Measurements from ENCODE around the gene LMNB1.
"Not testable (repeated sequence)": the region's sequence is repeated elsewhere in the genome, so short reads cannot be mapped to it uniquely, and the experiment has no call there.

The LMNB1 gene

DNA sequence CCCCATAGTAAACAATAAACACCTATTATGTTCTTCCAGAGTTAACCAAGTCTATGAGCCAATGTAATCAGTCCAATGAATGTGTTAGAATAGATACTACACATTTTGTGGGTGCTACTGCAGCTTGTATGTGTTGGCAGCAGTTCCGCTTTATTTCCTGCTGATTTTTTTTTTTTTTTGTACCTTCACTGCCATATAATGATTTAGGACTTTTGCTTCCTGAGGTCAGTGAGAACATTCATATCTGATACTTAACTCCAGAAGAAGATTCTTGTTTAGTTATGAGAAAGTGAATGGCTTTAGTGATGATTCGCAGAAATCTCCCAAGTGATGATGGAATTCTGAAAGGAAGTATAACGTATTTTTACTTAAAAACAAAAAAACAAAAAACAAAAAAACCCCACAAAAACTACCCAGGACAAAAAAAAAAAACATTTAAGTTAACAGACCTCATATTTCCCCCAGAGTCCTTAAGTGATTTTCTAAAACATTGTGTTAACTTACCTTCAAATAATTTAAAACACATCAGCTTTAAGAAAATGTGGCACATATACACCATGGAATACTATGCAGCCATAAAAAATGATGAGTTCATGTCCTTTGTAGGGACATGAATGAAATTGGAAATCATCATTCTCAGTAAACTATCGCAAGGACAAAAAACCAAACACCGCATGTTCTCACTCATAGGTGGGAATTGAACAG, 24.7 kb upstream of the LMNB1 start:
- 0 out of 2 replicates have a peak, but pooled peaks cover 3% of the 10 kb centered on the region for H3K9me3 ChIP-seq
- no peak for TF ChIP-seq Cebpa-rat (IDR thresholded peaks at IDR 0.05)
- no peak overlapping the region for H3K27ac ChIP-seq
- H3K4me1 ChIP-seq: peaks cover 31% of the 10 kb centered on the region
- no peak overlapping the region for H3K4me2 ChIP-seq
- no peak overlapping the region for H3K4me3 ChIP-seq
- H3K36me3 ChIP-seq: no peaks in the 10 kb centered on the region
- H4K20me1 ChIP-seq: no peaks in the 10 kb centered on the region
- H3K27me3 ChIP-seq: no peaks in the 10 kb centered on the region
- H3K9ac ChIP-seq: no peak overlapping the region

- H3K9me3 ChIP-seq: 0 out of 2 replicates have a peak, but pooled peaks cover 3% of the 10 kb centered on the region
- H3K27me3 ChIP-seq: no peaks in the 10 kb centered on the region
- H3K9ac ChIP-seq: no peak overlapping the region
- no peak overlapping the region for H3K4me3 ChIP-seq
- no peak overlapping the region for H3K4me2 ChIP-seq
- H3K27ac ChIP-seq: no peak overlapping the region
- no peaks in the 10 kb centered on the region for H4K20me1 ChIP-seq
- no peak for TF ChIP-seq Cebpa-rat (IDR thresholded peaks at IDR 0.05)
- no peaks in the 10 kb centered on the region for H3K36me3 ChIP-seq
- H3K4me1 ChIP-seq: peaks cover 32% of the 10 kb centered on the region
These were observed 23.7 kb upstream of the LMNB1 start for GRCh38 chr5:126753227-126753626.

DNA sequence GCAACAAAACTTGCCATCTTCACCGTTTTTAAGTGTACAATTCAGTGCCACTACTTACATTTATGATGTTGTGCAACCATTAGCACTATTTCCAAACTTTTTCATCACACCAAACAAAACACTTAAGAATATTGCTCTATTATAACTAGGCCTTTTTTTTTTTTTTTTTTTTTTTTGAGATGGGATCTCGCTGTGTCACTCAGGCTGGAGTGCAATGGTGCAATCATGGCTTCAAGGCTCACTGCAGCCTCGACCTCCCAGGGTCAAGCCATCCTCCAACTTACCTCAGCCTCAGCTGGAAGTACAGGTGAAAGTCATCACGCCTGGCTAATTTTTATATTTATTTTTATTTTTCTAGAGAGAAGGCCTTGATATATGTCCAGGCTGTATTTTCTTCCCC, 22.3 kb upstream of the LMNB1 start:
- no peaks in the 10 kb centered on the region for H3K36me3 ChIP-seq
- H3K9me3 ChIP-seq: 0 out of 2 replicates have a peak, but pooled peaks cover 3% of the 10 kb centered on the region
- no peak overlapping the region for H3K27ac ChIP-seq
- H3K27me3 ChIP-seq: no peaks in the 10 kb centered on the region
- peaks cover 31% of the 10 kb centered on the region for H3K4me1 ChIP-seq
- TF ChIP-seq Cebpa-rat (IDR thresholded peaks at IDR 0.05): no peak
- no peak overlapping the region for H3K4me3 ChIP-seq
- H4K20me1 ChIP-seq: no peaks in the 10 kb centered on the region
- no peak overlapping the region for H3K4me2 ChIP-seq
- no peak overlapping the region for H3K9ac ChIP-seq

GRCh38 chr5:126755593-126755992, 21.3 kb upstream of the LMNB1 start:
- no peak overlapping the region for H3K9ac ChIP-seq
- H4K20me1 ChIP-seq: no peaks in the 10 kb centered on the region
- H3K4me1 ChIP-seq: peaks cover 31% of the 10 kb centered on the region
- TF ChIP-seq Cebpa-rat (IDR thresholded peaks at IDR 0.05): no peak
- no peak overlapping the region for H3K4me3 ChIP-seq
- H3K36me3 ChIP-seq: no peaks in the 10 kb centered on the region
- no peak overlapping the region for H3K4me2 ChIP-seq
- no peaks in the 10 kb centered on the region for H3K9me3 ChIP-seq
- no peak overlapping the region for H3K27ac ChIP-seq
- H3K27me3 ChIP-seq: no peaks in the 10 kb centered on the region

GRCh38 chr5:126757713-126758357, 19.1 kb upstream of the LMNB1 start:
- peak overlapping the region; percentile 65 for H3K4me2 ChIP-seq
- H3K27ac ChIP-seq: peak overlapping the region; percentile 50; the same call in 1 of the 2 replicates
- no peak overlapping the region for H3K4me3 ChIP-seq
- TF ChIP-seq Cebpa-rat (IDR thresholded peaks at IDR 0.05): no peak
- H3K36me3 ChIP-seq: no peaks in the 10 kb centered on the region
- H4K20me1 ChIP-seq: no peaks in the 10 kb centered on the region
- H3K27me3 ChIP-seq: no peaks in the 10 kb centered on the region
- H3K9me3 ChIP-seq: no peaks in the 10 kb centered on the region
- peaks cover 39% of the 10 kb centered on the region for H3K4me1 ChIP-seq
- H3K9ac ChIP-seq: 0 out of 2 replicates have a peak overlapping the region, but pooled peaks have one; percentile 15

DNA sequence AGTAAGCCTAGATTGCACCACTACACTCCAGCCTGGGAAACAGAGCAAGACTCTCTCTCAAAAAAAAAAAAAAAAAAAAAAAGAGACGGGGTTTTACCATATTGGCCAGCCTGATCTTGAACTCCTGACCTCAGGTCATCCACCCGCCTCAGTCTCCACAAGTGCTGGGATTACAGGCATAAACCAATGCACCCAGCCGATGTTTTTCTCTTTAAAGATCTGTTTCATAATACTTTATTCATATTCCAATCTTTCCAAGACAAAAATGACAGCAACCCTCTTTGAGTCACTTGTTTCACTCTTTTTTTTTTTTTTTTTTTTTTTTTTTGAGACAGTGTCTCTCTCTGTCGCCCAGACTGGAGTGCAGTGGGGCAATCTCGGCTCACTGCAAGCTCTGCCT, 13.6 kb upstream of the LMNB1 start:
- Histone ChIP-seq H3K27me3 (no peaks in the 10 kb centered on the region), H3K9me3 (no peaks in the 10 kb centered on the region), H3K4me2 (no peak overlapping the region), H4K20me1 (no peaks in the 10 kb centered on the region), H3K27ac (no peak overlapping the region), H3K9ac (no peak overlapping the region), H3K36me3 (no peaks in the 10 kb centered on the region), H3K4me3 (no peak overlapping the region), H3K4me1 (peaks cover 15% of the 10 kb centered on the region)
- TF ChIP-seq Cebpa-rat (IDR thresholded peaks at IDR 0.05): no peak

DNA sequence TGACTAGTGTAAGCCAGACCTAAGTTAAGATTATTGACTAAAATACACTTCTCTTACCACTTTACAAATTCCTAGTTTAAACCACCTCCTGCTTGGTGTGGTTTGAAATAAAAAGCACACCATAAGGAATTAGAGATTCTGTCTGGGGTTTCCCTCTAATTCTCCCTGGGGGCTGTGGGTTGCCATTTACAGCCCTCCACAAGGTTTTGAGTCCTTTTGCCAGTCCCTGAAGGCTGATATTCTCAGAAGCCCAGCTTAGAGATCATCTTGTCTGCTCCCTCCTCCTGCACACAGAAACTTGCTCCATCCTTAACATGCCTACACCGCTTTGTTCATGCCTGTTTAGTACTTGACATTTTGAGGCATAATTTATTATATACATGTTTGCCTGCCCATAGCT, 7.2 kb upstream of the LMNB1 start:
- TF ChIP-seq Cebpa-rat (IDR thresholded peaks at IDR 0.05): no peak
- Histone ChIP-seq H3K4me3 (no peak overlapping the region), H3K4me1 (peaks cover 25% of the 10 kb centered on the region), H3K27me3 (no peaks in the 10 kb centered on the region), H3K9ac (no peak overlapping the region), H3K4me2 (peak overlapping the region; percentile 58), H4K20me1 (no peaks in the 10 kb centered on the region), H3K9me3 (no peaks in the 10 kb centered on the region), H3K36me3 (no peaks in the 10 kb centered on the region), H3K27ac (no peak overlapping the region)

- H3K27me3 ChIP-seq, H3K36me3 ChIP-seq, H4K20me1 ChIP-seq, H3K9me3 ChIP-seq, H3K4me2 ChIP-seq, H3K9ac ChIP-seq, H3K4me3 ChIP-seq, H3K27ac ChIP-seq: not testable (repeated sequence)
- peaks cover 33% of the 10 kb centered on the region for H3K4me1 ChIP-seq
These were observed 3.4 kb upstream of the LMNB1 start for GRCh38 chr5:126773536-126773935.

- not testable (repeated sequence) for H3K9me3 ChIP-seq, H3K9ac ChIP-seq, H3K4me3 ChIP-seq, H3K4me2 ChIP-seq, H3K36me3 ChIP-seq, H3K27me3 ChIP-seq, H3K27ac ChIP-seq
- peaks cover 13% of the 10 kb centered on the region for H4K20me1 ChIP-seq
- peak; percentile 18; the same call in 1 of the 2 replicates for TF ChIP-seq Cebpa-rat (IDR thresholded peaks at IDR 0.05)
- peaks cover 30% of the 10 kb centered on the region for H3K4me1 ChIP-seq
These were observed 2.3 kb upstream of the LMNB1 start for GRCh38 chr5:126774595-126774994.

DNA sequence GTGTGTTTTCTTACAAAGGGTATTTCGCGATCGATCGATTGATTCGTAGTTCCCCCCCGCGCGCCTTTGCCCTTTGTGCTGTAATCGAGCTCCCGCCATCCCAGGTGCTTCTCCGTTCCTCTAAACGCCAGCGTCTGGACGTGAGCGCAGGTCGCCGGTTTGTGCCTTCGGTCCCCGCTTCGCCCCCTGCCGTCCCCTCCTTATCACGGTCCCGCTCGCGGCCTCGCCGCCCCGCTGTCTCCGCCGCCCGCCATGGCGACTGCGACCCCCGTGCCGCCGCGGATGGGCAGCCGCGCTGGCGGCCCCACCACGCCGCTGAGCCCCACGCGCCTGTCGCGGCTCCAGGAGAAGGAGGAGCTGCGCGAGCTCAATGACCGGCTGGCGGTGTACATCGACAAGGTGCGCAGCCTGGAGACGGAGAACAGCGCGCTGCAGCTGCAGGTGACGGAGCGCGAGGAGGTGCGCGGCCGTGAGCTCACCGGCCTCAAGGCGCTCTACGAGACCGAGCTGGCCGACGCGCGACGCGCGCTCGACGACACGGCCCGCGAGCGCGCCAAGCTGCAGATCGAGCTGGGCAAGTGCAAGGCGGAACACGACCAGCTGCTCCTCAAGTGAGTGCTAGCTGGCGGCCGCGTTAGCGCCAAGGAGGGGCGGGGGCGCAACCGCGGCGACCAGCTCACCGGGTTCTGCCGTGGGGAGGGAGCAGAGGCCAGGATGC, 480 bp downstream of the LMNB1 start:
- Histone ChIP-seq H3K4me2 (peak overlapping the region; percentile 93), H3K27ac (peak overlapping the region; percentile 100), H4K20me1 (peaks cover 41% of the 10 kb centered on the region), H3K27me3 (no peaks in the 10 kb centered on the region), H3K36me3 (peaks cover 16% of the 10 kb centered on the region), H3K9ac (peak overlapping the region; percentile 100), H3K9me3 (no peaks in the 10 kb centered on the region), H3K4me1 (peaks cover 42% of the 10 kb centered on the region), H3K4me3 (peak overlapping the region; percentile 99)
- TF ChIP-seq Cebpa-rat (IDR thresholded peaks at IDR 0.05): no peak

Measured in BLaER1 (cell line).